SW480 (cell line): ENCODE measurements around the gene XAGE2.
"Not testable (repeated sequence)": the region's sequence is repeated elsewhere in the genome, so short reads cannot be mapped to it uniquely, and the experiment has no call there.

Experiments used
- DNase-seq: peaks from one replicate; pipeline ENCODE4 v3.0.0-alpha.2; 2016; ENCODE audit warnings: low spot score

The XAGE2 gene

GRCh38 chrX:52368368-52369055 lies at the start of gene XAGE2:
XAGE2 (plus strand) TSS chrX:52369021; CDS start chrX:52370015, 994 bp downstream.
- DNase-seq, result no peak

- DNase-seq, result no peak
Measured at GRCh38 chrX:52337410-52337809, 31.4 kb upstream of the XAGE2 start.

- peak; percentile 76 for DNase-seq
Measured at GRCh38 chrX:52341493-52341892, 27.3 kb upstream of the XAGE2 start.

GRCh38 chrX:52343131-52343530 lies 25.7 kb upstream of the XAGE2 start:
- DNase-seq, result not testable (repeated sequence)

- DNase-seq, result peak; percentile 4
Measured at GRCh38 chrX:52345402-52345801, 23.4 kb upstream of the XAGE2 start.

GRCh38 chrX:52346174-52347165 lies 22.4 kb upstream of the XAGE2 start:
- peak; percentile 86 for DNase-seq

- DNase-seq, result no peak
Measured at GRCh38 chrX:52349681-52350080, 19.1 kb upstream of the XAGE2 start.

- DNase-seq, result no peak
Measured at GRCh38 chrX:52352551-52352950, 16.3 kb upstream of the XAGE2 start.

- no peak for DNase-seq
Measured at GRCh38 chrX:52353838-52354237, 15.0 kb upstream of the XAGE2 start.

- DNase-seq, result no peak
Measured at GRCh38 chrX:52355108-52355507, 13.7 kb upstream of the XAGE2 start.

GRCh38 chrX:52359614-52360232 lies 9.1 kb upstream of the XAGE2 start:
- no peak for DNase-seq

- DNase-seq, result no peak
Measured at GRCh38 chrX:52361941-52362340, 6.9 kb upstream of the XAGE2 start.

GRCh38 chrX:52363247-52363883 lies 5.5 kb upstream of the XAGE2 start:
- peak; percentile 27 for DNase-seq

GRCh38 chrX:52378870-52379269 lies 10.0 kb downstream of the XAGE2 start:
- no peak for DNase-seq

GRCh38 chrX:52380993-52381392 lies 12.2 kb downstream of the XAGE2 start:
- DNase-seq, result no peak

- no peak for DNase-seq
Measured at GRCh38 chrX:52410439-52411394, 41.9 kb downstream of the XAGE2 start.

- DNase-seq, result no peak
Measured at GRCh38 chrX:52415304-52415703, 46.5 kb downstream of the XAGE2 start.

GRCh38 chrX:52416816-52417215 lies 48.0 kb downstream of the XAGE2 start:
- no peak for DNase-seq

- no peak for DNase-seq
Measured at GRCh38 chrX:52420824-52421443, 52.1 kb downstream of the XAGE2 start.

- DNase-seq, result no peak
Measured at GRCh38 chrX:52422884-52423283, 54.1 kb downstream of the XAGE2 start.
